Left colon (tissue), 2 donors: ENCODE results near the gene CPAMD8. TPM values are rescaled to one million over a fixed set of nuclear protein-coding genes. Genes with fewer than 3 reads are reported as not detected.

ENCODE experiments used
- total RNA-seq, 2 donors: library from RNA; stranded (reverse); fragmentation: NEBNext Ultra II Directional; extraction: Animal tissue kit (Norgen Biotek cat#: 25700); gene quantifications; one replicate each; pipeline ENCODE4 v1.2.1, GENCODE V29; 2021
- donor health status: DM: no; HTN: no; CAD: no.
- donor health status: DM: yes; HTN: yes; CAD: no.

Gene CPAMD8
- total RNA-seq, 2 donors from 2014 or later: 2.3 to 3.4 TPM

Other genes starting within 250 kb of the CPAMD8 start
- gene SIN3B, start 197.4 kb downstream of the CPAMD8 start, total RNA-seq: 10 to 100 TPM; 34.1 to 35.7 TPM
- 1 to 10 TPM; 1.1 to 2.6 TPM for gene F2RL3, start 137.8 kb downstream of the CPAMD8 start, total RNA-seq
- 10 to 100 TPM; 10.7 to 14.1 TPM for gene HAUS8, start 48.6 kb upstream of the CPAMD8 start, total RNA-seq
- 10 to 100 TPM; 69.9 to 82.2 TPM for gene MYO9B, start 49.0 kb upstream of the CPAMD8 start, total RNA-seq
- 10 to 100 TPM; 22.0 to 25.6 TPM for gene USE1, start 188.5 kb upstream of the CPAMD8 start, total RNA-seq
- gene OCEL1, start 199.4 kb upstream of the CPAMD8 start, total RNA-seq: 10 to 100 TPM; 44.7 to 64.5 TPM
- 100 to 1,000 TPM; 151 to 181 TPM for gene NR2F6, start 219.1 kb upstream of the CPAMD8 start, total RNA-seq
- 1 to 10 TPM in 1 of 2 donors, under 1 TPM in 1; 0.67 to 2.3 TPM for gene USHBP1, start 237.9 kb upstream of the CPAMD8 start, total RNA-seq
- 10 to 100 TPM; 63.5 to 70.3 TPM for gene BABAM1, start 240.6 kb upstream of the CPAMD8 start, total RNA-seq